HG03175 (cell line): ENCODE measurements around the gene MFAP4.
A peak's percentile ranks its signal among the peaks of the same experiment; 100 is the strongest.

Experiments
- ATAC-seq: cut with Tn5 transposase; IDR thresholded peaks from one replicate; pipeline ENCODE4 v1.9.1; 2021; ENCODE audit warnings: mild to moderate bottlenecking, moderate library complexity; ENCODE audit not compliant: unreplicated experiment

The MFAP4 gene

DNA sequence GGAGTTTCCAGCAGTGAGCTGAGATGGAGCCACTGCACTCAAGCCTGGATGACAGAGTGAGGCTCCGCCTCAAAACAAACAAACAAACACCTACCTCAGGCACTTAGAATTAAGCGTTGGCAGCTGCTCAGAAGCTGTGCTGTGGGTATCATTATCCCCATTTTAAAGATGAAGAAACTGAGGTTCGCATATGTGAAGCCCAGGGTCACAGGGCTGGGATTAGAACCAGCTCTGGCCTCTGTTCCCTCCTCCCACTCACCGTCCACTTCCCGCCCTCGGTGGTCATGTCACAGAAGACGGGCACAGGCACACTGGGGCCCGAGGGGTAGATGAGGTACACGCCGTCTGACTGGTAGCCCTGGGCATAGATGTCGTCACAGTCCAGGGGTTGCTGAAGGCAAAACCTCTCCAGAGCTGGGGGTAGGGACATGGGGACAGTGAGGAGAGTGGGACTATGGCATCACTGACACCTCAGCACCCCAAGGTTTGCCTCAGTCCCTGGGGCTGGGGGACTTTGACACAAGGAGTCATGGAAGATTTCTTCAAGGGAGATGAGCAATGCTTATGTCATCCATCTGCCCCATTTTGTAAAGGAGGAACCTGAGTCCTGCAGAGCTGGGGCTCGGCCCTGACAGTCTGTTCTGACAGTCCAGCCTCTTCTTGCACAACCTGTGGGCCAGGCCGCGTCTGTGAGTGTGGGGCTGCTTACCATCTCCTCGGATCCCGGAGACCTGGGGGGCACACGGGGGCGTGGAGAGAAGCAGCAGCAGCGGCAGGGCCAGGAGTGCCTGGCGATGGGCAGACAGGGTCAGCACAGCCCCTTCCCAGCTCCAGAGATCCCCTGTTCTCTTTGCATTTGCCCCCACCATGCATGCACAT lies 700 bp downstream of the MFAP4 start:
- no peak for ATAC-seq

DNA sequence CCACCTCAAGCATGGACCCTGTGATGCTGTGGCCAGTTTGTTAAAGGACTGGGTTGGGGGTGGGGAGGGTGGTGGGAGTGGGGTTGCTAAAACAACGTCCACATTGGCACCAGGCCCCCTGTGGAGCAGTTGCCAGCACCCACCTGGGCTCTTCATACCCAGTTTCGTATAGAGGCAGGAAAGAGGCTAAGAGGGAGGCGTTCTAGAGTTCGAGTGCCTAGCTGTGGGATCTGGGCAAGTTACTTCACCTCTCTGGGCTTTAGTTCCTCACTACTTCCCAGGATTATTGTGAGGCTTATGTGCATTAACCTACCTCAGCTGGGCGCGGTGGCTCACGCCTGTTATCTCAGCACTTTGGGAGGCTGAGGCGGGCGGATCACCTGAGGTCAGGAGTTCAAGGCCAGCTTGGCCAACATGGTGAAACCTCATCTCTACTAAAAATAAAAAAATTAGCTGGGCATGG lies 1.4 kb downstream of the MFAP4 start:
- ATAC-seq = no peak

DNA sequence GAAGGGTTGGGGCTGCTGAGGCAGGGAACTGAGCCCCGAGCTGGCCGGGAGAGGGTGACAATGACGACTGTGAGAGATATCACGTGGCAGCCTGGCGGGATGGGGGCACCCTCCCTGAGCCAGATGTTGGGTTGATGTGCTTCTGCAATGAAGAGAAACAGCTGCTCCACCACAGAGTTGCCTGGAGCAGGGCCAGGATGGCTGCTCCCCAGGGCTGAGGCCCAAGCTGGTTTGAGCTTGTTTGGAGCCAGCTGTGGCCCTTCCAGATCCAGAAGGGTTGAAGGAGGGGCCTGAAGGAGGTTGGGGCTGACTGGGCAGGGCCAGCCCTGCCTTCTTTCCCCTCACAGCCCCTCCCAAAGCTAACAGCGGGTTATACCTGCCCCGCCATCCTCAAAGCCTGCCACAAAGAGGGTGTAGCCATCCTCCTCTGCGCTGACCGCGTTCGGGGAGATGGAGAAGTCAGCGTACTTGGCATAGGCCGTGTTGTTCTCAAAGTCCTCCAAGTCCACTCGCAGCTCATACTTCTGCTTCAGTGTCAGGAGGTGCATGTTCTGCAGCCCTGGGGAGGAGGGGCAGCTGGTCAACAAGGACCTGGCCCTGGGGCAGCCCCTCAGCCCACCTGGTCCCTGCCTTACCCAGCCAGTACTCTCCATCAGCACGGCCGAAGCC lies 2.1 kb downstream of the MFAP4 start:
- no peak for ATAC-seq

DNA sequence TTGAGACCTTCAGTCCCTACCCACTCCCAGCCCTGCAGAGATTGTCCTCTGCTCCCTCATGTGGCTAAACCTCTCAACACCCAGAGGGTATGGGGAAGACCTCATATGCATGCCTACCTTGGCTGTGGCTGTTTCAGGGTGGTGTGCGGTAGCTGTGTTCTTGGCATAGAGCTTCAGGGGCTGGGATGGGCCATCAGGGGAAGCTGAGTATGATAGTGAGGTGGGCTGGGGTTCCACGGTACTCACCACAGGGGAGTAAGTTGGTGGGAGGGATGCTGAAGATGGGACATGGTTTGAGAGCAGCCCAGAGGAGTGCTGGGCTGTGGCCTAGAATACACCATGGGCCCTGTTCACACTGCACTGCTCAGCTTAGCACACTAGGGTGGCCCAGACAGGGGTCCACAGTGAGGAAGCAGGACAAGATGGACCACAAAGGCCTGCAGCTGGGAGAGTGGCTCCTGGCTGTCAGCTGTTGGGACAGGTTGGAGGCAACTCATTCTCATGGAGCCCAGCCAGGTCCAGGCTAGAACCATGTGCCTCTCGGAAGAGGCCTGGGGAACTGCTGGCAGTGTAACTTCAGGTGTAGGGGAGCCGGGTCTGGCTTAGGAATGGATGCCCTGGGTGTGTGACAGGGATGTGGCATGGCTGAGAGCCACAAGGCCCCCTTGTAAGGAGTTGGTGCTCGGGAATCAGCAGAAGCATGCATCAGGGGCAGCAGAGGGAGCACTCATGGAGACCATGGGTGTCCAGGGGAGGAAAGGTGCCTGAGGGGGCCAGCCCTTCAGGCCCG lies 3.1 kb downstream of the MFAP4 start:
- no peak for ATAC-seq

DNA sequence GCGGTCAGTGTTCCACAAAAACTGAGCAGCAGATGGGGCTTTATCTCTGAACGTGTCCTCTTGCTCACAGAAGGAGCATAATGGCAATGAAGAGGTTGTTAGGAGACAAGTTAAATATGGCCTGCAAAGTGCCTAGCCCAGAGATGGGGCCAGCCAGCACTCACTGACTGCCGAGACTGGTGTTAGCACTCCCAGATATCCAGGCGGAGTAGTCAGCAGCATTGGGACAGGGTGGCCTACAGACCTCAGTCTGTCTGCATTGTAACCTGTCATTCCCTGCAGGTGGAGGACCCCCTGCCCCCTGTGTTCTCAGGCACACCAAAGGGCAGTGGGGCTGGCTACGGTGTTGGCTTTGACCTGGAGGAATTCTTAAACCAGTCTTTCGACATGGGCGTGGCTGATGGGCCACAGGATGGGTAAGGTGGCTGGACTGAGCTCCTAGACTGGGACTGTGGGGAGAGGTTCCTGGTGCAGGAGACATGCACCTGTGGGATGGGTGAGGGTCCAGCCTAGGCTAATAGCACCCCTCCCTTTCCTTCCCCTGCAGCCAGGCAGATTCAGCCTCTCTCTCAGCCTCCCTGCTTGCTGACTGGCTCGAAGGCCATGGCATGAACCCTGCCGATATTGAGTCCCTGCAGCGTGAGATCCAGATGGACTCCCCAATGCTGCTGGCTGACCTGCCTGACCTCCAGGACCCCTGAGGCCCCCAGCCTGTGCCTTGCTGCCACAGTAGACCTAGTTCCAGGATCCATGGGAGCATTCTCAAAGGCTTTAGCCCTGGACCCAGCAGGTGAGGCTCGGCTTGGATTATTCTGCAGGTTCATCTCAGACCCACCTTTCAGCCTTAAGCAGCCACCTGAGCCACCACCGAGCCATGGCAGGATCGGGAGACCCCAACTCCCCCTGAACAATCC lies 4.2 kb downstream of the MFAP4 start:
- ATAC-seq = no peak

DNA sequence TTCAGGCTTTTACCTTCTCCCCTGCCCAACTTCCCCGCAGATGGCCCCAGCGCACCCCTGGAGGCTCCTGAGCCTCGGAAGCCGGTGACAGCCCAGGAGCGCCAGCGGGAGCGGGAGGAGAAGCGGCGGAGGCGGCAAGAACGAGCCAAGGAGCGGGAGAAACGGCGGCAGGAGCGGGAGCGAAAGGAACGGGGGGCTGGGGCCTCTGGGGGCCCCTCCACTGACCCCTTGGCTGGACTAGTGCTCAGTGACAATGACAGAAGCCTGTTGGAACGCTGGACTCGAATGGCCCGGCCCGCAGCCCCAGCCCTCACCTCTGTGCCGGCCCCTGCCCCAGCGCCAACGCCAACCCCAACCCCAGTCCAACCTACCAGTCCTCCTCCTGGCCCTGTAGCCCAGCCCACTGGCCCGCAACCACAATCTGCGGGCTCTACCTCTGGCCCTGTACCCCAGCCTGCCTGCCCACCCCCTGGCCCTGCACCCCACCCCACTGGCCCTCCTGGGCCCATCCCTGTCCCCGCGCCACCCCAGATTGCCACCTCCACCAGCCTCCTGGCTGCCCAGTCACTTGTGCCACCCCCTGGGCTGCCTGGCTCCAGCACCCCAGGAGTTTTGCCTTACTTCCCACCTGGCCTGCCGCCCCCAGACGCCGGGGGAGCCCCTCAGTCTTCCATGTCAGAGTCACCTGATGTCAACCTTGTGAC lies 5.1 kb downstream of the MFAP4 start:
- ATAC-seq = no peak

DNA sequence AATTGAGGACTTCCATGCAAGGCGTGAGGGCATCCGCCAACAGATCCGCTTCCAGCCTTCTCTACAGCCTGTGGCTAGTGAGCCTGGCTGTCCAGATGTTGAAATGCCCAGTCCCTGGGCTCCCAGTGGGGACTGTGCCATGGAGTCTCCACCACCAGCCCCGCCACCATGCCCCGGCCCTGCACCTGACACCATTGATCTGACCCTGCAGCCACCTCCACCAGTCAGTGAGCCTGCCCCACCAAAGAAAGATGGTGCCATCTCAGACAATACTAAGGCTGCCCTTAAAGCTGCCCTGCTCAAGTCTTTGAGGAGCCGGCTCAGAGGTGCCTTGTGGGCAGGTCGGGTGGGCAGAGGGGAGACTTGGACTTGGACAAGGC lies 5.6 kb downstream of the MFAP4 start:
- no peak for ATAC-seq

DNA sequence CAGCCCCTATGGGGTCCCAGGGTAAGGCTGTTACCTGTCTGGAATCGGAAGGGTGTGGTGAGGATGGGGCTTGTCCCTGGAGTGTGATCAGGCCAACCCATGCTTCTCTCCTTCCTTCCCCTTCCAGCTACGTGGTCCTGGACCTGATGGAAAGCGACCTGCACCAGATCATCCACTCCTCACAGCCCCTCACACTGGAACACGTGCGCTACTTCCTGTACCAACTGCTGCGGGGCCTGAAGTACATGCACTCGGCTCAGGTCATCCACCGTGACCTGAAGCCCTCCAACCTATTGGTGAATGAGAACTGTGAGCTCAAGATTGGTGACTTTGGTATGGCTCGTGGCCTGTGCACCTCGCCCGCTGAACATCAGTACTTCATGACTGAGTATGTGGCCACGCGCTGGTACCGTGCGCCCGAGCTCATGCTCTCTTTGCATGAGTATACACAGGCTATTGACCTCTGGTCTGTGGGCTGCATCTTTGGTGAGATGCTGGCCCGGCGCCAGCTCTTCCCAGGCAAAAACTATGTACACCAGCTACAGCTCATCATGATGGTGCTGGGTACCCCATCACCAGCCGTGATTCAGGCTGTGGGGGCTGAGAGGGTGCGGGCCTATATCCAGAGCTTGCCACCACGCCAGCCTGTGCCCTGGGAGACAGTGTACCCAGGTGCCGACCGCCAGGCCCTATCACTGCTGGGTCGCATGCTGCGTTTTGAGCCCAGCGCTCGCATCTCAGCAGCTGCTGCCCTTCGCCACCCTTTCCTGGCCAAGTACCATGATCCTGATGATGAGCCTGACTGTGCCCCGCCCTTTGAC lies 6.3 kb downstream of the MFAP4 start:
- ATAC-seq = no peak

DNA sequence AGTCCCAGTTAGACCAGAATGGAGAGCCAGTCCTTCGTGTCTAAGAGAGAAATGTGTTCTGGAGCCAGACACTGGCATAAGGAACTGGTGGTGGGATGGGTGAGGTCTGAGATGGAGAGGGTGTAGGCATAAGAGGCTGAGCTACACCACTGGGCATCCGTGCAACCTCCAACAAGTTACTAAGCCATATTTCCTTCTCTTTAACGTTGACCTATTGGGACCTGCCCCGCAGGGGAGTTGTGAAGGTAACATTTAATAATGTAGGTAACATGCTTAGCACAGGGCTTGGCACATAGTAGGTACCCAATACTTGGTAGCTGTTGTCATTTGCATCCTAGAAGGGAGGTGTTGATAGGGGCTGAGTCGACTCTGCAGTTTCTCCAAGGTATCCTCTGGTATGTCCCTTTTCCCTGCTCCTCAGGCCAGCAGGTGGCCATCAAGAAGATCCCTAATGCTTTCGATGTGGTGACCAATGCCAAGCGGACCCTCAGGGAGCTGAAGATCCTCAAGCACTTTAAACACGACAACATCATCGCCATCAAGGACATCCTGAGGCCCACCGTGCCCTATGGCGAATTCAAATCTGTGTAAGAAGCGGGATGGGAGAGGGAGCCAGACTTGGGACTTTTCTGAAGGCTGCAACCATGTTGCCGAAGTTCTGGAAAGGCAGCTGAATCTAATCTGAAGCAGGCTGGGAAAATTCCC lies 7.5 kb downstream of the MFAP4 start:
- no peak for ATAC-seq

DNA sequence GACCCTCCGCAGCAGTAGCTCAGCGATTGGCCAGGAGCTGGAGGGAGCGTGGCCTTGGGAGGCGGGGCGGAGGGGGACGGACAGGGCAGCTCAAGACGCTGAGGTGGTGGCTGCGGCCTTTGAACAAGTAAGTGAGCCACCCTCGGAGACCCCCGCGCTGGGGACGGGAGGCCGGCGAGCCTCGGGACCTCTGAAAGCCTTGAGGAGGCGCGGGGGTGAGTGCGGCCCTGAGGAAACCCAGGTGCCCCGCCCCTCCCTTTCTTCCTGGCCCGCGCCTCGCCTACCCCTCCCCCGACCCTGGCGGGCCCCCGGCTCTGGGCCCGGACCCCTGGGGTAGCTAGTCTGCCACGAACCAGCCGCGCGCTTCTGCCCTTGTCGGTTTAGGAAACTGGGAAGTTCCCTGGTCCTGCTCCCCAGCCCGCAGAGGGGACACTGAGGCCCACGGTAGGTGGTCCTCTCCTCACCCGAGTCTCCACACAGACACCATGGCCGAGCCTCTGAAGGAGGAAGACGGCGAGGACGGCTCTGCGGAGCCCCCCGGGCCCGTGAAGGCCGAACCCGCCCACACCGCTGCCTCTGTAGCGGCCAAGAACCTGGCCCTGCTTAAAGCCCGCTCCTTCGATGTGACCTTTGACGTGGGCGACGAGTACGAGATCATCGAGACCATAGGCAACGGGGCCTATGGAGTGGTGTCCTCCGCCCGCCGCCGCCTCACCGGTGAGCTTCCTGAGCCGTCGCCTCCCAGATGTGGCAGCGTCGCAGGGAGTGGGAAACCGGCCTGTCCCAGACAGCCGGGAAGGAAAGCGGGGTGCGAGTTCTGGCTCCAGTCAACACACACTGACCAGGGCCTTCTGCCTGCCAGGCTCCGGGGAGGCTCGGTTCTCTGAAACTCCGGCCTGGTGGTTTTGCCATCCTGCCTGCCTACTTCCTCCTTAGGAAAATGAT lies 8.3 kb downstream of the MFAP4 start, which contains the start of gene MAPK7:
MAPK7 (plus strand) TSS at position 83 of the 945 bp plus-strand sequence; CDS start at position 486, 403 bp downstream.
- peak; percentile 3 for ATAC-seq

DNA sequence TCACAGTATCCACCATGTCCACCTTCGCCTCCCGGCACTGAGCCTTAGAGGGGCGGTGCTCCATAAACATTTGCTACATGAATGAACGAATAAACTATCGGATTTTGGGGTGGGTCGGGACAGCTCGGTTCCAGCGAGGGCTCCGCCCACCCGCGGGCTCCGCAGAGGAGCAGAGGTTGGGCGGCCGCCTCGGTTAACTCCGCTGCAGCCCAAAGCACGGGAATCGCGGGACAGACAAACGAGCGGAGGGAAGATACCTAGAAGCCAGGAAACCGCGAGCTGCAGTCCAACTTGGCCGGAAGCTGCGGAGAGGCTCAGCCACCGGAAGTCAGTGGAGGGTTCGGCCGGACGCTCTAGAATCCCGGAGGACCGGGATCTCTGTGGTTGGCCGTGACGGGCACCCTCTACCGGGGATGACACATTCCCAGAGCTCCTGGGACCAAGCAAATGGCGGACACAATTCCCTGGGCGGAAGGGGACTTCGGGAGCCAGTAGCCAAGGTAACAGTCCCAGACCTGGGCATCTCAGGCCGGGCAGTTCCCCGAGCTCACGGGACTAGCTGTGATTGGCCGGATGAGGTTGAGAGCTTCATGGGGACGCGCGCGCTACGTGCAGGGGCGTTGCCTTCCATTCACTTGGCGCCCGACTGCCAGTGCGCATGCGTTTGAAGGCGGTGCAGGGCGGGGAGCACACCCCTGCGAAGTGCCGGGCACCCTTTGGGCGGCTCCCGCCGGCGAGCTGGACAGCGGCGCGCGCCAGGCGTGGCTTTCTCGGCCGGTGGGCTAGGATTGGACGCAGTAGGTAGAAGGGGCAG lies 9.2 kb downstream of the MFAP4 start:
- peak; percentile 91 for ATAC-seq

DNA sequence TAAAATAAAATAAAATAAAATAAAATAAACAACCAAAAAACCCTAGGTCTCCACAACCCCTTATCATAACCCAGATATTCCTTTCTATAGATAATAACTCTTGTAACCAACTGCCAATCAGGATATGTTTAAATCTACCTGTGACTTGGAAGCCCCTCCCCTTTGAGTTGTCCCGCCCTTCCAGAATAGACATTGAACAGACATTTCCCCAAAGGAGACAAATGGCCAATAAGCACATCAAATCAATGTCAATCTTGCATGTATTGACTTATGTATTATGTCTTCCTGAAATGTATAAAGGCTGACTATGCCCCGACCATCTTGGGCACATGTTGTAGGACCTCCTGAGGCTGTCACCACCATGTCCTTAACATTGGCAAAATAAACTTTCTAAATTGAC lies 10.2 kb downstream of the MFAP4 start:
- ATAC-seq = no peak

DNA sequence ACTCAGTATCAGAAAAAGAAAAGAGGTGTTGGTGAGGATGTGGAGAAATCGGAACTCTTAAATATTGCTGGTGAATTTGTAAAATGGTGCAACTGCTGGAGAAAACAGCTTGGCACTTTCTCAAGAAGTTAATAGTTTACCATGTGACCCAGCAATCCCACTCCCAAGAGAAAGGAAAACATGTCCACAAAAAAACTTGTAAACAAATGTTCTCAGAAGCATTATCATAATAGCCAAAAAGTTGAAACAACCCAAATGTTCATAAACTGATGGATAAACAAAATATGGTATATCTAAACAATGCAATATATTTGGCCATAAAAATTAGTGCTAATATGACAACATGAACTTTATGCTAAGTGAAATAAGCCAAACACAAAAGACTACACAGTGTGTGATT lies 11.3 kb downstream of the MFAP4 start:
- ATAC-seq = no peak

DNA sequence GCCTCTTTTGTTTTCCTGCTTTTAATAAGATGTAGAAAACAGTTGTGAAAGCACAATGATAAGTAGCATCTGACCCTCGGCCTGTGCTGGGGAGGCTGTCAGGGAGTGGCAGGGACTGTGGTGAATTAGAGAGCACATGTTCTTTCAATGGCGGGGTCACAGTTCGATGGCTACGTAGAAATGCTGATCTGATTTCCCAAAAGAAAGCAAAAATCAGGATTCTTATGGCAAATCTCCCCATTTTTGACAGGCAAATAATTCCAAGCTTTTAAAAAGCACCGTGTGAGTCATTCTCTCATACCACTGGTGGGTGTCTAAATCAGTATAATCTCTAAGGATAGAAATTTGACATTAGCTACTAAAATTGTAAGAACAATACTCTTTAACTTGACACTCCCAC lies 12.9 kb downstream of the MFAP4 start:
- ATAC-seq = no peak

DNA sequence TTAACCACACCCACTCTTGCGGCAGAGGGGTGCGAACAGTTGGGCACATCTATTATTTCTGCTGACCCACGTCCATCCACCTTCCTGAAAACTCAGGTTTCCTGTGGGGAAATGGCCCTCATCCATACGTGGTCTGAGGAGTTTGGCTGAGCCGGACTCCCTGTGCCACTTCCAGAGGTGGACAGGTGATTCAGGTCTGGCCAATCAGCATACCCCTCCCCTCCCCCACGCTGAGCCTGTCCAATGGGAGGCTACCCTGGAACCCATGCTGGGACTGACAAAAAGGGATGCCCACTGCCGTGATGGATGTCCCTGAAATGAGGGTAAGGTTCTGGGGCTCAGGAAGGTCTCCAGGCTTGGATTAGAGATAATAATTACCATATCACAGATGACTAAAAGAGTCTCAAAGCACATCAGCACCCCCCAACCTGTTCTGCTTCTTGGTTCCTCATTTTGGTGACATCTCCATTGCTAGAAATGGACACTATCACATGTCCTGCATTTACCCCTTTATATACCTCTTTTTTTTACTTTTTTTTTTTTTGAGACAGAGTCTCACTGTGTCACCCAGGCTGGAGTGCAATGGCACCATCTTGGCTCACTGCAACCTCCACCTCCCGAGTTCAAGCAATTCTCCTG lies 14.0 kb downstream of the MFAP4 start:
- no peak for ATAC-seq

DNA sequence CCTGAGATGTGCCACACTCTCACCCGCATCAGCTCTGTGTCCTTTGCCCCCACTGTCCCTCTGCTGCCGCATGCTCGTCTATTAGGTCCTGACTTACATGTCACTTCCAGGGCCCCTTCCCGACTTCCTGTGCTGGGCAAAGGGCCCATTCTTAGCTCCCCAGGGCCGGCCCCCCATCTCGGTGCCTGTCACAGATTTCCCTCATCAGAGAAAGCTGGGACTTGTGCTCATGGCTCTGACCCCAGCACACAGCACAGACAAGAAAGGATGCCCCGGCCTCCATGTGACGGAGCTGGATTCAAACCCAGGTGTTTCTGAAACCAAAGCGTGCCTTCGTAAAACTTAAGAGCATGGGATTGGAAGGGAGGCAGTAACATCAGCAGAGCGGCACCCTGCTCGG lies 14.6 kb downstream of the MFAP4 start:
- no peak for ATAC-seq
